Suprapubic skin (tissue), 4 donors: ENCODE measurements around the gene HEPACAM.

Source experiments
- CTCF ChIP-seq, 2 donors: fragments of 200-600 bp in 1 of 2; fragments of 450-650 bp in 1 of 2; sonication (generic) in 1 of 2; IDR thresholded peaks; one replicate each; pipeline ENCODE4 v1.5.1; 2016 to 2019; ENCODE audit warnings: antibody characterized with exemption in 2 of 2, mild to moderate bottlenecking in 1 of 2, moderate library complexity in 1 of 2
- EP300 ChIP-seq: sonication (generic); formaldehyde crosslinking; IDR thresholded peaks from one replicate; pipeline ENCODE4 v1.6.1; 2017; ENCODE audit warnings: antibody characterized with exemption
- POLR2A ChIP-seq, 2 donors: fragments of 450-650 bp; IDR thresholded peaks; one replicate each; pipeline ENCODE4 v1.6.1; 2017; ENCODE audit warnings: antibody characterized with exemption in 2 of 2, mild to moderate bottlenecking in 2 of 2, moderate library complexity in 2 of 2
- POLR2AphosphoS5 ChIP-seq, 3 donors: sonication (generic); formaldehyde crosslinking; IDR thresholded peaks; one replicate each; pipeline ENCODE4 v1.6.1; 2017; ENCODE audit warnings: antibody characterized with exemption in 3 of 3

DNA sequence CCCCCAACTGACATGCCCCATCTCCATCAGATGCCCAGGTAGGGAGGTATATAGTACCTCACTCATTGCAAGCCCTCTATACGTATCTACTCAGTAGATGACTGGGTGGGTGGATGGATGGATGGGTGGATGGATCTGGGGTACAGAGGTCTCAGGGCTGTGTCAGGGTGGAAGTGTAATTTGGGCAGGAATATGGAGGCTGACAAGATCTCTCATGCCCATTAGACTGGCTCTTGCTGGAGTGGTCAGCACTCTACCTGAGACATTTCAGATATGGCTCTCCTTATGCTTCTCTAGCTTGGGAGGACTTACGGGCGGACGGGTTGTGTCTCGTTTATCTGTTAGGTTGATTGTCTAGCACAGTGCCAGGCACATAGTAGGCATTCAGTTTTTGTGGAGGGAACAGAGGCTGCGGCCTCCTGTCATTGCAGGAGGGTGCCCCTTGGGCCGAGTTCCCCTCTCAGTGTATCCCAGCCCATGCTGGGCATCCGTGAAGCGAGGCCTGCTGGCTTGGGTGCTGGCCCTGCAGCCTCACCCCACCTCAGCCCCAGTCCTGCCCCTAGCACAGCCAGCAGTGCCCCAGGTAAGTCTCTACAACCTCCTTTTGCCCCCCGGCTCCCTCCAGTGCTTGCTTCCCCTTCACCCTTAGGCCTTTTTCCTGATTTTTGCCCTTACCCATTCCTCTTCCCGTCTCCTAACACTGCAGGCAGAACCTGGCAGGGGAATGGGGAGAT, 56.9 kb downstream of the HEPACAM start:
- no peak for TF ChIP-seq POLR2A (IDR thresholded peaks at IDR 0.05)
- no peak for TF ChIP-seq CTCF (IDR thresholded peaks at IDR 0.05)
- TF ChIP-seq EP300, result no peak
- no peak for TF ChIP-seq POLR2AphosphoS5 (IDR thresholded peaks at IDR 0.05)
